ENCODE data around the gene KIF3C. TPM values are rescaled to one million over a fixed set of nuclear protein-coding genes. Genes with fewer than 3 reads are reported as not detected.
A peak's percentile ranks its signal among the peaks of the same experiment; 100 is the strongest.
"Not testable (repeated sequence)": the region's sequence is repeated elsewhere in the genome, so short reads cannot be mapped to it uniquely, and the experiment has no call there.

Gene KIF3C
- total RNA-seq, 1 donor from 2014 or later, result 4.1 TPM

GRCh38 chr2:25915944-25916772 lies 66.1 kb downstream of the KIF3C start:
- not testable (repeated sequence) for DNase-seq (ENCODE audit: low spot score)

GRCh38 chr2:25915411-25915810 lies 66.9 kb downstream of the KIF3C start:
- DNase-seq (ENCODE audit: low spot score), result not testable (repeated sequence)

- not testable (repeated sequence) for DNase-seq (ENCODE audit: low spot score)
These were observed 68.7 kb downstream of the KIF3C start for GRCh38 chr2:25913696-25913973.

- DNase-seq (ENCODE audit: low spot score), result no peak
These were observed 69.2 kb downstream of the KIF3C start for GRCh38 chr2:25912851-25913695.

DNA sequence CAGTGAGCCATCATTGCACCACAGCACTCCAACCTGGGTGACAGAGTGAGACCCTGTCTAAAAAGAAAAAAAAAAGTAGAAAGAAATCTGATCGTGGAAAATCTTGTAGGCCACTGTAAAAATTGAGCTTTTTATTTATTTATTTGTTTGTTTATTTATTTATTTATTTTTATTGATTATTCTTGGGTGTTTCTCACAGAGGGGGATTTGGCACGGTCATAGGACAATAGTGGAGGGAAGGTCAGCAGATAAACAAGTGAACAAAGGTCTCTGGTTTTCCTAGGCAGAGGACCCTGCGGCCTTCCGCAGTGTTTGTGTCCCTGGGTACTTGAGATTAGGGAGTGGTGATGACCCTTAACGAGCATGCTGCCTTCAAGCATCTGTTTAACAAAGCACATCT lies 72.7 kb downstream of the KIF3C start:
- not testable (repeated sequence) for DNase-seq (ENCODE audit: low spot score)

DNA sequence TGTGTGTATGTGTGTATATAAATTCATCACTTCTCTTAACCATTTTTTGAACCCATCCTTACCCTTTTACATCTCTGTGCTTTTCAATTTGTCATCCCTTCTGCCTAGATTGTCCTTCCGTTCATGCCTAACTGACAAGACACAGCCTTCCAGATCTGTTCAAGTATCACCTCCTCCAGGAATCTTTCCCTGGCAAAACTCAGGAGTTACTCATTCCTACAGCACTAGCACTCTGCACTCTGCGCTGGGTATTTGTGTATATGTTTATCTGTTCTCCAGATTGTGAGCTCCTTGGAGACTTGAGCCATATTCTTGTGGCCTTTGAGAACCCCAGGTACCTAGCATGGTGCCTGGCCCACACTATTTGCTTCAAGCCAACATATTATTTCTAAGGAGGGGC lies 77.2 kb downstream of the KIF3C start:
- DNase-seq (ENCODE audit: low spot score), result no peak

GRCh38 chr2:25903216-25903776 lies 79.0 kb downstream of the KIF3C start:
- DNase-seq (ENCODE audit: low spot score), result no peak

DNA sequence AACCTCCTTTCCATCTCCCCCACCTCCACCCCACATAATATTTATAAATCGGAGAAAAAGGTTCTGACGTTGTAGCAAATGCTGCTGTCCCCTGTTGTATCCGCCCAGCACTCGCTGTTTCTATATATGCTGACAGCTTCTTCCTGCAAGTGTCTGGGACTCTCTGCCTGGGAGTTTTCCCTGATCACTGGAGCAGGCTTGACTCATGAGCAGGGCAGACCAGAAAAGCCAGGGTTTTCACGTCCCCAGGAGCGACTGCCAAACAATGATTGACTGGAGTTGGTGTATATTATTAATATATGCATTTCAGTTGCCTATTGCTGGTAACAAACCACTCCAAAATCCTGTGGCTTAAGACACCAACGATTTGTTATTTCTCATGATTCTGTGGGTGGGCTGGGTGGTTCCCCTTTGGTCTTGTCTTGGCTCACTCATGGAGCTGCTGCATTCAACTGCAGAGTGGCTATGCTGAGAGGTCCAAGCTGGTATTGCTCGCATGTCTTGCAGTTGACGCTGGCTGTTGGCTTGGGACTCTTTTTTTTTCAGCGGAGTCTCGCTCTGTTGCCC lies 82.8 kb downstream of the KIF3C start:
- no peak for DNase-seq (ENCODE audit: low spot score)

- DNase-seq (ENCODE audit: low spot score), result no peak
These were observed 84.8 kb downstream of the KIF3C start for GRCh38 chr2:25897506-25897905.

DNA sequence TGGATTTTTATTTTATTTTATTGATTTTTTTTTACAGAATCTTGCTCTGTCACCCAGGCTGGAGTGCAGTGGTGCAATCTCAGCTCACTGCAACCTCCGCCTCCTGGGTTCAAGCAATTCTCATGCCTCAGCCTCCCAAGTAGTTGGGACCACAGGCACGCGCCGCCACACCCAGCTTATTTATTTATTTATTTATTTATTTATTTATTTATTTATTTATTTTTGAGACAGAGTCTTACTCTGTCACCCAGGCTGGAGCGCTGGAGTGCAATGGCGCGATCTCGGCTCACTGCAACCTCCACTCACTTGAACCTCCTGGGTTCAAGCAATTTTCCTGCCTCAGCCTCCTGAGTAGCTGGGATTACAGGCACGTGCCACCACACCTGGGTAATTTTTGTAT lies 86.0 kb downstream of the KIF3C start:
- DNase-seq (ENCODE audit: low spot score), result not testable (repeated sequence)

DNA sequence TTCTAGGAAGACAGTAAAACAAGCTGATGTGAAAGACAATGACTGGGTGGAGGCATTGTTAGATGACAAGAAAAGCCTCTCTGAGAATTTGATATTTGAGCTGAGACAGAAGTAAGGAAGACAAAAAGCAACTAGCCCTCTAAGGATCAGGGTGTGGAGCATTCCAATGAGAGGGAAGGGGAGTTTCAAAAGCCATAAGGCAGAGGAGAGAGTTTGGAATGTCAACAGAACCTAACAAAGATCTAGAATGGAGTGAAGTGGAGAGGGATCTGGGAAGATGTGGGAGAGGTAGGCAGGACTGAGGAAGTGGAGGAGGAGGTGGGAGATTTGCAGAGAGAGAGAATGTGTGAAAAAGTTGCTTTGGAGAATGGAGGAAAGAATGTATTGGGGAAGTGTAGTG lies 86.7 kb downstream of the KIF3C start:
- DNase-seq (ENCODE audit: low spot score), result no peak

- DNase-seq (ENCODE audit: low spot score), result no peak
These were observed 87.3 kb downstream of the KIF3C start for GRCh38 chr2:25895018-25895417.

DNA sequence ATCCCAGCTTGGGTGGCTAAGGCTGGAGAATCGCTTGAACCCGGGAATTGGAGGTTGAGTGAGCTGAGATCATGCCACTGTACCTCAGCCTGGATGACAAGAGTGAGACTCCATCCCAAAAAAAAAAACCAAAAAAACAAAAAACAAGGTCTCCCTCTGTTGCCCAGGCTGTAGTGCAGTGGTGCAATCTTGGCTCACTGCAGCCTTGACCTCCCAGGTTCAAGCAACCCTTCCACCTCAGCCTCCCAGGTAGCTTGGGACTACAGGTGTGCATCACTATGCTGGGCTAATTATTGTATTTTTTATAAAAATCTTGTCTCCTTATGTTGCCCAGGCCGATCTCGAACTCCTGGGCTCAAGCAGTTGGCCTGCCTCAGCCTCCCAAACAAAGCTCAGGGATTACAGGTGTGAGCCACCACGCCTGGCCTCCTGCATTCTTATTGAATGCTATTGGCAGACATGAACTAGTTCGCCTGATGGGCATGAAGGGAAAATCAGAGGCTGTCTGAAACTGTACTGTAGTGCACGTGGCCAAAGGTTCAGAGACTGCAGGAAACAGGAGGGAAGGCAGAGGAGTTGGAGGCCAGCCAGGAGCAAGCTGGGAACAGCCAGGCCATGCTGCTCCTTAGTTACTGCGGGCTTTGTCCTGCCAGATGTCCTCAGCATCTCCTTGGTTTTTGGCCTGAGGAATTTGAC lies 88.0 kb downstream of the KIF3C start:
- no peak for DNase-seq (ENCODE audit: low spot score)

DNA sequence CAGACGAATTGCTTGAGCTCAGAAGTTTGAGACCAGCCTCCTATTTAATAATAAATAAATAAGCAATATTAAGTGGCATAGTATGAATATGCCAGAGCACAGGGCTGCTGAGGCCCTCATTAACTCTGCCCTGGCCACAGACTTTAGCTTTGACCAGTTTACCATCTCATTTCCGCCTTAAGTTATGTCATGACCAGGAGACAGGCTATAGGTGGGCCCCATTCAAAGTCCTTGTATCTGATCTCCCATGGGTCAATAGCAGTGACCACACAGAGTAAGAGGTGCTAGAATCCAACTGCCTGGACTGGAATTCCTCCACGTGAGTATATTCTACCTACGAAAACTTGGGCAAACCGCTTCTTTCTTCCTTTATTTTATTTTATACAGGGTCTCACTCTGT lies 90.6 kb downstream of the KIF3C start:
- no peak for DNase-seq (ENCODE audit: low spot score)

DNA sequence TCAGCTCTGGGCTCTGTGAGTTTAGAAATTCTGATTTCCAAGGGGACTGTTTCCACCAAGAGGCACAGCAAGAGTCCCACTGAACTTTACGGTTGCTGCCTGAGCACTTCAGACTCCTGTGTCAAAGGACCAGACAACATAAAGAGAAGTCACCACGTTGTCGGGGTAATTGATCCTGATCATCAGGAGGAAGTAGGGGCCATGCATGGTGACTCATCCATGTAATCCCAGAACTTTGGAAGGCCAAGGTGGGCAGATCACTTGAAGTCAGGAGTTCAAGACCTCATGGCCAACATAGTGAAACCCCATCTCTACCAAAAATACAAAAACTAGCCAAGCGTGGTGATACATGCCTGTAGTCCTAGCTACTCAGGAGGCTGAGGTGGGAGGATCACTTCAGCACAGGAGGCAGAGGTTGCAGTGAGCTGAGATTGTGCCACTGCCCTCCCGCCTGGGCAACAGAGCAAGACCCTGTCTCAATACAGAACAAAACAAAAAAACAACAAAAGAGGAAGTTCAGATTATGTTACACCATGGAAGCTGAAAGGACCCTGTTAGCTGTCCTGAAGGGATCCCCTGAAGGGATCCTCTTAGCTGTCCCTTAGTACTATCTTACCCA lies 94.6 kb downstream of the KIF3C start:
- DNase-seq (ENCODE audit: low spot score), result no peak

- no peak for DNase-seq (ENCODE audit: low spot score)
These were observed 96.4 kb downstream of the KIF3C start for GRCh38 chr2:25885933-25886332.

GRCh38 chr2:25881764-25882163 lies 100.5 kb downstream of the KIF3C start:
- no peak for DNase-seq (ENCODE audit: low spot score)

DNA sequence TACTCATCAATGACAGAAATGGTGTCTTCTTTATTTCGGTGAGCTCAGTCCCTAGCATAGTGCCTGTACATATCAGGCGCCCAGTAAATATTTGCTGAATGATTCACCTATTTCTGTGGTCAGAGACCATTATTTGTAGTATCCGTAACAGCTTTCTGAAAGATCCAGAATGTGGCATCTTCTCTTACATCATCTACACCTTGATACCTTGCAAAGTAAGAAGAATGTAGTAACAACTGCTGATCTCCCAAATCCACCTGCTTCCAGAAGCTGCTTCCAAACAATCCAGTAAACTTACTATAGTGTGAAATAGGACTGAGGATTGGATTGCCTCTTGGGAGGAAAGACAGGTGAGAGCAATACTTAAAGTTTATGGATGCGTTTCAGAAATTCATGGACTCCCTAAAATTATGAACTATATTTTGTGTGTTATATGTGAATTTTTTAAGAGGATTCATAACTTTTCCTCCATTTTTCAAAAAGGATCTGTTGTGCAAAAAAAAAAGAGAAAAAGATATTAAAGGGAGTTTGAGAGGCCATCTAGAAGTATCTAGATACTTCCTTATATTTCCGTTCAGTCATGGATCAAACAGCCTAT lies 103.1 kb downstream of the KIF3C start:
- no peak for DNase-seq (ENCODE audit: low spot score)

DNA sequence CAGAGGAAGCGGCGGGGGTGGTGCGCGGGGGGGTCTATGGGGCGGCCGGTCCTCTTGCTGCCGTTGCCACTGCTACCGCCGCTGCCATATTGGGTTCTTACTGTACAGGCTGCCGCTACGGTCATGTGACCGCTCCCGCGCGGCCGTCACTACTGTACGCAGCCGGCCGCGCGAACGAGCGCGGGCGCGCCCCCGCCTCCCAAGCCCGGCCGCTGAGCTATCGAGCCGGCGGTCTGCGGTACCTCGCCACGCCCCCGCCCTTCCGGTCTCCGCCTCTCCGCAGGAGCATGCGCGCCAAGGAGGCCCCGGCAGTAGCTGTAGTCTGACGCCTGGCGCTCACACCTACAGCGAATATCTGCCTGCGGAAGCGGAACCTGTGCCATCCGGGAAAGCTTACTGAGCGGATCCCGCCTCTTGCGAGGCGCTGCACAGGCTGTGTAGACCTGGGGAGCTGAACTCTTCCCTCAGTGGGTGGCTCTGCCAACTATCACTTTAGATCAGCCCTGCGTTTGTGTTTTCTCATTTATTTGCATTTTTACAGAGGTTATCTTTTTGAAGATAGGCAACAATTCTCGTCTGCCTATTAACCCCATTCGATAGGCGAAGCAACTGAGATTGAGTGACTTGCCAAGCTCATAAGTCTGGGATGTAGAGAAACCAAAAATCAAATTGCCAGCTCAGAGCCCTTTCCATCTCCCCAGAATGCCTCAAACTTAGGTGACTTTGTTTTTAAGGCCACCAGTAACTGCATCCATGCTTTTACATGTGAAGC lies 103.8 kb downstream of the KIF3C start, which contains the start of gene ASXL2:
ASXL2 (minus strand) TSS at position 127 of the 772 bp plus-strand sequence. CDS start 265 bp downstream, outside the sequence.
- peak; percentile 97 for DNase-seq (ENCODE audit: low spot score)
